Karpas-422 (cell line): ENCODE measurements around the gene DNAH11. TPM values are rescaled to one million over a fixed set of nuclear protein-coding genes. Genes with fewer than 3 reads are reported as not detected.

ENCODE experiments used
- DNase-seq: peaks from one replicate; pipeline ENCODE4 v3.0.0-alpha.2; 2015
- H2AFZ ChIP-seq: fragments of 200-600 bp; sonication (generic); 2 replicates; pipeline ENCODE4 v1.6.1; 2014; ENCODE audit warnings: antibody characterized with exemption, low read length, mixed read lengths
- H3K27ac ChIP-seq: fragments of 200-600 bp; sonication (generic); 2 replicates; pipeline ENCODE4 v1.5.1; 2014; ENCODE audit warnings: mild to moderate bottlenecking, low read length, moderate library complexity
- H3K27me3 ChIP-seq: fragments of 200-600 bp; sonication (generic); 2 replicates; pipeline ENCODE4 v1.6.1; 2014; ENCODE audit warnings: low read length, mixed read lengths
- H3K36me3 ChIP-seq: fragments of 200-600 bp; sonication (generic); 2 replicates; pipeline ENCODE4 v1.6.1; 2014; ENCODE audit warnings: low read length, mixed read lengths; ENCODE audit not compliant: insufficient read depth
- H3K4me1 ChIP-seq: fragments of 200-600 bp; sonication (generic); 2 replicates; pipeline ENCODE4 v1.6.1; 2014; ENCODE audit warnings: mild to moderate bottlenecking, low read length, mixed read lengths
- H3K4me2 ChIP-seq: fragments of 200-600 bp; sonication (generic); 2 replicates; pipeline ENCODE4 v1.6.1; 2014; ENCODE audit warnings: low read length, low read depth, mild to moderate bottlenecking; ENCODE audit not compliant: poor library complexity, severe bottlenecking
- H3K4me3 ChIP-seq: fragments of 200-600 bp; sonication (generic); 2 replicates; pipeline ENCODE4 v1.5.1; 2014; ENCODE audit warnings: mild to moderate bottlenecking, antibody characterized with exemption, low read length, mixed read lengths
- H3K79me2 ChIP-seq: fragments of 200-600 bp; sonication (generic); 2 replicates; pipeline ENCODE4 v1.6.1; 2014; ENCODE audit warnings: mild to moderate bottlenecking, low read length, mixed read lengths
- H3K9ac ChIP-seq: fragments of 200-600 bp; sonication (generic); 2 replicates; pipeline ENCODE4 v1.6.0; 2014; ENCODE audit warnings: low read length
- H3K9me2 ChIP-seq: fragments of 200-600 bp; sonication (generic), shearing (Covaris generic); replicated peaks from 2 replicates; pipeline ENCODE4 v1.6.0; 2014; ENCODE audit warnings: mild to moderate bottlenecking, low read length, moderate library complexity; ENCODE audit not compliant: insufficient read depth
- H3K9me3 ChIP-seq: fragments of 300-700, 200-600 bp; sonication (generic); 2 replicates; pipeline ENCODE4 v1.6.1; 2014; ENCODE audit warnings: low read length, mixed read lengths
- H4K20me1 ChIP-seq: fragments of 200-600 bp; sonication (generic); 2 replicates; pipeline ENCODE4 v1.6.1; 2014; ENCODE audit warnings: mild to moderate bottlenecking, antibody characterized with exemption, low read length, low read depth; ENCODE audit not compliant: insufficient read depth
- total RNA-seq: library from RNA; depleted of rRNA; stranded (reverse); fragments of >200 nt; shearing (Covaris generic); gene quantifications from 2 replicates; pipeline ENCODE4 v1.2.3, GENCODE V29; 2014; ENCODE audit warnings: low replicate concordance

Gene DNAH11
- total RNA-seq, 1 experiment from 2014 or later, result 0.04 TPM

- Histone ChIP-seq H3K79me2 (peaks cover 86% of the 10 kb centered on the region), H3K36me3 (peaks cover 48% of the 10 kb centered on the region), H3K27me3 (no peaks in the 10 kb centered on the region), H3K4me2 (peak overlapping the region; percentile 94), H3K9ac (peak overlapping the region; percentile 89), H3K4me1 (peaks cover 74% of the 10 kb centered on the region), H3K27ac (peak overlapping the region; percentile 95), H3K9me3 (no peaks in the 10 kb centered on the region), H3K9me2 (no peaks in the 10 kb centered on the region), H3K4me3 (peak overlapping the region; percentile 88), H4K20me1 (0 out of 2 replicates have a peak, but pooled peaks cover 4% of the 10 kb centered on the region), H2AFZ (no peak overlapping the region)
- DNase-seq, result peak; percentile 87
These were observed 398.8 kb downstream of the DNAH11 start for GRCh38 chr7:21941611-21942141.

GRCh38 chr7:21942955-21943354, 400.1 kb downstream of the DNAH11 start:
- Histone ChIP-seq H3K9ac (peak overlapping the region; percentile 89), H3K9me2 (no peaks in the 10 kb centered on the region), H3K9me3 (no peaks in the 10 kb centered on the region), H3K36me3 (peaks cover 35% of the 10 kb centered on the region), H3K27ac (peak overlapping the region; percentile 95), H3K4me2 (peak overlapping the region; percentile 94), H3K4me3 (peak overlapping the region; percentile 88), H3K4me1 (peaks cover 84% of the 10 kb centered on the region), H3K27me3 (no peaks in the 10 kb centered on the region), H4K20me1 (0 out of 2 replicates have a peak, but pooled peaks cover 4% of the 10 kb centered on the region), H3K79me2 (peaks cover 73% of the 10 kb centered on the region), H2AFZ (no peak overlapping the region)
- no peak for DNase-seq

GRCh38 chr7:21943436-21943835, 400.6 kb downstream of the DNAH11 start:
- Histone ChIP-seq H3K27ac (peak overlapping the region; percentile 95), H3K9ac (peak overlapping the region; percentile 89), H3K79me2 (peaks cover 68% of the 10 kb centered on the region), H3K9me2 (no peaks in the 10 kb centered on the region), H4K20me1 (0 out of 2 replicates have a peak, but pooled peaks cover 4% of the 10 kb centered on the region), H3K4me1 (peaks cover 84% of the 10 kb centered on the region), H3K27me3 (no peaks in the 10 kb centered on the region), H3K4me2 (peak overlapping the region; percentile 94), H2AFZ (no peak overlapping the region), H3K4me3 (peak overlapping the region; percentile 88), H3K36me3 (peaks cover 31% of the 10 kb centered on the region), H3K9me3 (no peaks in the 10 kb centered on the region)
- DNase-seq, result peak; percentile 68

GRCh38 chr7:21944616-21945453, 402.0 kb downstream of the DNAH11 start:
- H3K79me2 ChIP-seq, result peaks cover 54% of the 10 kb centered on the region
- H3K27ac ChIP-seq, result peak overlapping the region; percentile 95
- peak overlapping the region; percentile 94 for H3K4me2 ChIP-seq
- H3K9ac ChIP-seq, result peak overlapping the region; percentile 89
- no peaks in the 10 kb centered on the region for H3K9me2 ChIP-seq
- DNase-seq, result peak; percentile 81
- 0 out of 2 replicates have a peak, but pooled peaks cover 4% of the 10 kb centered on the region for H4K20me1 ChIP-seq
- H3K9me3 ChIP-seq, result no peaks in the 10 kb centered on the region
- no peak overlapping the region for H2AFZ ChIP-seq
- H3K4me3 ChIP-seq, result peak overlapping the region; percentile 88
- peaks cover 17% of the 10 kb centered on the region for H3K36me3 ChIP-seq
- peaks cover 81% of the 10 kb centered on the region for H3K4me1 ChIP-seq
- no peaks in the 10 kb centered on the region for H3K27me3 ChIP-seq

GRCh38 chr7:21945454-21946221, 402.8 kb downstream of the DNAH11 start, which contains the start of gene CDCA7L:
Gene CDCA7L (minus strand): TSS chr7:21945899. CDS start chr7:21945804, 95 bp downstream.
- 0 out of 2 replicates have a peak, but pooled peaks cover 4% of the 10 kb centered on the region for H4K20me1 ChIP-seq
- no peaks in the 10 kb centered on the region for H3K9me3 ChIP-seq
- peaks cover 73% of the 10 kb centered on the region for H3K4me1 ChIP-seq
- peak within 1 kb of the TSS; percentile 94 for H3K4me2 ChIP-seq
- no peak within 1 kb of the TSS for H2AFZ ChIP-seq
- DNase-seq, result peak; percentile 92
- no peaks in the 10 kb centered on the region for H3K9me2 ChIP-seq
- peaks cover 9% of the 10 kb centered on the region for H3K36me3 ChIP-seq
- peak within 1 kb of the TSS; percentile 88 for H3K4me3 ChIP-seq
- peak within 1 kb of the TSS; percentile 95 for H3K27ac ChIP-seq
- H3K79me2 ChIP-seq, result peaks cover 46% of the 10 kb centered on the region
- peak within 1 kb of the TSS; percentile 89 for H3K9ac ChIP-seq
- no peaks in the 10 kb centered on the region for H3K27me3 ChIP-seq

- Histone ChIP-seq H3K9ac (peak overlapping the region; percentile 89), H3K9me3 (no peaks in the 10 kb centered on the region), H3K4me1 (peaks cover 67% of the 10 kb centered on the region), H3K27me3 (no peaks in the 10 kb centered on the region), H3K4me2 (peak overlapping the region; percentile 94), H2AFZ (no peak overlapping the region), H3K4me3 (peak overlapping the region; percentile 88), H3K9me2 (no peaks in the 10 kb centered on the region), H3K27ac (peak overlapping the region; percentile 95), H4K20me1 (0 out of 2 replicates have a peak, but pooled peaks cover 4% of the 10 kb centered on the region), H3K36me3 (peaks cover 3% of the 10 kb centered on the region; the same call in 1 of the 2 replicates), H3K79me2 (peaks cover 40% of the 10 kb centered on the region)
- no peak for DNase-seq
These were observed 403.4 kb downstream of the DNAH11 start for GRCh38 chr7:21946222-21946709.

- Histone ChIP-seq H4K20me1 (0 out of 2 replicates have a peak, but pooled peaks cover 4% of the 10 kb centered on the region), H3K9ac (no peak overlapping the region), H3K4me3 (no peak overlapping the region), H3K9me2 (no peaks in the 10 kb centered on the region), H3K36me3 (no peaks in the 10 kb centered on the region), H3K27ac (no peak overlapping the region), H3K4me2 (peak overlapping the region; percentile 94), H3K4me1 (peaks cover 59% of the 10 kb centered on the region), H2AFZ (0 out of 2 replicates have a peak overlapping the region, but pooled peaks have one; percentile 2), H3K27me3 (no peaks in the 10 kb centered on the region), H3K9me3 (no peaks in the 10 kb centered on the region), H3K79me2 (peaks cover 32% of the 10 kb centered on the region)
- no peak for DNase-seq
These were observed 404.2 kb downstream of the DNAH11 start for GRCh38 chr7:21947056-21947455.
